Right lobe of liver (tissue), 4 donors: ENCODE measurements around the gene RPA1.

Source experiments
- POLR2A ChIP-seq: fragments of 450-650 bp; IDR thresholded peaks from one replicate; pipeline ENCODE4 v1.6.1; 2017; ENCODE audit warnings: antibody characterized with exemption, mild to moderate bottlenecking
- TF ChIP-seq, protein P1 (sequence below), 4 donors: fragments of 200-600 bp in 3 of 4; fragments of 450-650 bp in 1 of 4; IDR thresholded peaks; one replicate each; pipeline versions ENCODE4 v1.5.1 to v1.8.0; 2016 to 2022; ENCODE audit warnings: antibody characterized with exemption in 4 of 4, mild to moderate bottlenecking in 2 of 4
- donor health status: DM: no; HTN: no; CAD: no.
- donor health status: DM: no; HTN: no; CAD: no.
- donor health status: DM: no; HTN: yes; CAD: no.

DNA sequence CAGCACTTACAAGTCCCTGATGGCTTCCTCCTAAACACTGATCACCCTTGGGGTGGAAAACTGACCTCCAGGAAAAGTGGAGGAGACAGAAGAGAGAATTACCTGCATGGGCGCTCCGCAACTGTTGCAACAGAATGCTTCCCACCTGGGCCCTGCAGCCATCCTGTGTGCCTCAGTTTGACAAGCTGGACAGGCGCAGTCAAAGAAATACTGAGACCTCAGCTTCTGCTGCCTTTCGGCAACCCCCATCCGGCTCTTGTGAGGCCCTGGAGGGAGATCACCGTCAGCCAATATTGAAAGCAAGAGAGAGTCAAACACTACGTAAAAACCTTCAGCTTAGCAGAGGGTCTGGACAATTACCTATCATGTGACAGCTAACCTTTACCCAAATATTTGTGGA, 43.1 kb upstream of the RPA1 start:
- TF ChIP-seq, protein P1, sequence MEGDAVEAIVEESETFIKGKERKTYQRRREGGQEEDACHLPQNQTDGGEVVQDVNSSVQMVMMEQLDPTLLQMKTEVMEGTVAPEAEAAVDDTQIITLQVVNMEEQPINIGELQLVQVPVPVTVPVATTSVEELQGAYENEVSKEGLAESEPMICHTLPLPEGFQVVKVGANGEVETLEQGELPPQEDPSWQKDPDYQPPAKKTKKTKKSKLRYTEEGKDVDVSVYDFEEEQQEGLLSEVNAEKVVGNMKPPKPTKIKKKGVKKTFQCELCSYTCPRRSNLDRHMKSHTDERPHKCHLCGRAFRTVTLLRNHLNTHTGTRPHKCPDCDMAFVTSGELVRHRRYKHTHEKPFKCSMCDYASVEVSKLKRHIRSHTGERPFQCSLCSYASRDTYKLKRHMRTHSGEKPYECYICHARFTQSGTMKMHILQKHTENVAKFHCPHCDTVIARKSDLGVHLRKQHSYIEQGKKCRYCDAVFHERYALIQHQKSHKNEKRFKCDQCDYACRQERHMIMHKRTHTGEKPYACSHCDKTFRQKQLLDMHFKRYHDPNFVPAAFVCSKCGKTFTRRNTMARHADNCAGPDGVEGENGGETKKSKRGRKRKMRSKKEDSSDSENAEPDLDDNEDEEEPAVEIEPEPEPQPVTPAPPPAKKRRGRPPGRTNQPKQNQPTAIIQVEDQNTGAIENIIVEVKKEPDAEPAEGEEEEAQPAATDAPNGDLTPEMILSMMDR (IDR thresholded peaks at IDR 0.05) = no peak
- TF ChIP-seq POLR2A = no peak
